ENCODE data around the gene ZBTB16. TPM values are rescaled to one million over a fixed set of nuclear protein-coding genes. Genes with fewer than 3 reads are reported as not detected.

ZBTB16 gene
- total RNA-seq, 1 experiment from 2014 or later = 0.21 TPM

GRCh38 chr11:114255289-114255688 is 195.8 kb downstream of the ZBTB16 start:
- DNase-seq (ENCODE audit: low read depth, low spot score) (no peak), ATAC-seq (no peak)
- POLR2A ChIA-PET = no interaction called here
- Histone ChIP-seq H3K4me3 (ENCODE audit: low read depth in 2 of 2, low read length in 2 of 2) (no peak overlapping the region), H3K4me1 (ENCODE audit: control insufficient read depth, insufficient read depth, low read length) (no peaks in the 10 kb centered on the region), H3K36me3 (ENCODE audit: control insufficient read depth, insufficient read depth, low read length) (no peaks in the 10 kb centered on the region), H3K9me3 (ENCODE audit: control insufficient read depth, insufficient read depth, low read depth, low read length) (no peaks in the 10 kb centered on the region), H3K27ac (ENCODE audit: low read length) (no peak overlapping the region), H3K27me3 (ENCODE audit: control insufficient read depth, insufficient read depth, low read length) (no peaks in the 10 kb centered on the region; the same call in 1 of the 2 replicates)
- CTCF ChIA-PET = no interaction called here
- no peak for TF ChIP-seq POLR2AphosphoS5 (IDR thresholded peaks at IDR 0.05; ENCODE audit: low read depth, low read length)
- no TSS peak for BruUV-seq (replicated peaks)
- intact Hi-C loops (cut with micrococcal nuclease; ENCODE audit: unreplicated experiment) (no loop called here), in situ Hi-C loops (cut with HindIII; ENCODE audit: low pct_unique_long_range_greater_than_20kb, low sequenced_read_pairs) (no loop called here)

GRCh38 chr11:114256176-114256966 is 196.9 kb downstream of the ZBTB16 start:
- in situ Hi-C loops (cut with HindIII; ENCODE audit: low pct_unique_long_range_greater_than_20kb, low sequenced_read_pairs) = no loop called here

More at GRCh38 chr11:114256176-114256966, 196.9 kb downstream of the ZBTB16 start:
- Histone ChIP-seq H3K36me3 (ENCODE audit: control insufficient read depth, insufficient read depth, low read length) (no peaks in the 10 kb centered on the region), H3K27me3 (ENCODE audit: control insufficient read depth, insufficient read depth, low read length) (no peaks in the 10 kb centered on the region; the same call in 1 of the 2 replicates), H3K4me1 (ENCODE audit: control insufficient read depth, insufficient read depth, low read length) (no peaks in the 10 kb centered on the region), H3K9me3 (ENCODE audit: control insufficient read depth, insufficient read depth, low read depth, low read length) (no peaks in the 10 kb centered on the region), H3K4me3 (ENCODE audit: low read depth in 2 of 2, low read length in 2 of 2) (no peak overlapping the region), H3K27ac (ENCODE audit: low read length) (no peak overlapping the region)
- TF ChIP-seq SIN3A (IDR thresholded peaks at IDR 0.05; ENCODE audit: borderline replicate concordance, insufficient read depth, low read depth, low read length) = no peak
- TF ChIP-seq, protein P1, sequence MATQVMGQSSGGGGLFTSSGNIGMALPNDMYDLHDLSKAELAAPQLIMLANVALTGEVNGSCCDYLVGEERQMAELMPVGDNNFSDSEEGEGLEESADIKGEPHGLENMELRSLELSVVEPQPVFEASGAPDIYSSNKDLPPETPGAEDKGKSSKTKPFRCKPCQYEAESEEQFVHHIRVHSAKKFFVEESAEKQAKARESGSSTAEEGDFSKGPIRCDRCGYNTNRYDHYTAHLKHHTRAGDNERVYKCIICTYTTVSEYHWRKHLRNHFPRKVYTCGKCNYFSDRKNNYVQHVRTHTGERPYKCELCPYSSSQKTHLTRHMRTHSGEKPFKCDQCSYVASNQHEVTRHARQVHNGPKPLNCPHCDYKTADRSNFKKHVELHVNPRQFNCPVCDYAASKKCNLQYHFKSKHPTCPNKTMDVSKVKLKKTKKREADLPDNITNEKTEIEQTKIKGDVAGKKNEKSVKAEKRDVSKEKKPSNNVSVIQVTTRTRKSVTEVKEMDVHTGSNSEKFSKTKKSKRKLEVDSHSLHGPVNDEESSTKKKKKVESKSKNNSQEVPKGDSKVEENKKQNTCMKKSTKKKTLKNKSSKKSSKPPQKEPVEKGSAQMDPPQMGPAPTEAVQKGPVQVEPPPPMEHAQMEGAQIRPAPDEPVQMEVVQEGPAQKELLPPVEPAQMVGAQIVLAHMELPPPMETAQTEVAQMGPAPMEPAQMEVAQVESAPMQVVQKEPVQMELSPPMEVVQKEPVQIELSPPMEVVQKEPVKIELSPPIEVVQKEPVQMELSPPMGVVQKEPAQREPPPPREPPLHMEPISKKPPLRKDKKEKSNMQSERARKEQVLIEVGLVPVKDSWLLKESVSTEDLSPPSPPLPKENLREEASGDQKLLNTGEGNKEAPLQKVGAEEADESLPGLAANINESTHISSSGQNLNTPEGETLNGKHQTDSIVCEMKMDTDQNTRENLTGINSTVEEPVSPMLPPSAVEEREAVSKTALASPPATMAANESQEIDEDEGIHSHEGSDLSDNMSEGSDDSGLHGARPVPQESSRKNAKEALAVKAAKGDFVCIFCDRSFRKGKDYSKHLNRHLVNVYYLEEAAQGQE (IDR thresholded peaks at IDR 0.05; ENCODE audit: insufficient read depth in 1 of 2, low read depth in 2 of 2, low read length in 1 of 2) = no peak
- no peak for TF ChIP-seq POLR2AphosphoS5 (IDR thresholded peaks at IDR 0.05; ENCODE audit: low read depth, low read length)
- no peak for TF ChIP-seq CTCF (IDR thresholded peaks at IDR 0.05)
- TF ChIP-seq TCF7L2 (IDR thresholded peaks at IDR 0.05; ENCODE audit: low read depth, low read length) = no peak
- ChIA-PET CTCF (no interaction called here), POLR2A (no interaction called here)
- DNase-seq (ENCODE audit: low read depth, low spot score) = no peak
- ATAC-seq = no peak
- intact Hi-C loops (cut with micrococcal nuclease; ENCODE audit: unreplicated experiment) = no loop called here
- no TSS peak for BruUV-seq (replicated peaks)

Data from Panc1 (cell line).